Thymus (tissue), 11 donors: ENCODE data around the gene CTH. TPM values are rescaled to one million over a fixed set of nuclear protein-coding genes. Genes with fewer than 3 reads are reported as not detected.
A peak's percentile ranks its signal among the peaks of the same experiment; 100 is the strongest.
"Not testable (repeated sequence)": the region's sequence is repeated elsewhere in the genome, so short reads cannot be mapped to it uniquely, and the experiment has no call there.

ENCODE experiments used
- DNase-seq, 9 donors: peaks; one replicate each; pipeline ENCODE4 v3.0.0-alpha.2; 2013; ENCODE audit warnings: low spot score in 9 of 9, low read depth in 6 of 9, missing footprints in 1 of 9
- H3K27ac ChIP-seq, 2 donors: one replicate each; pipeline ENCODE4 v1.5.1; 2013; ENCODE audit warnings: control low read depth in 1 of 2, low read depth in 1 of 2, low read length in 1 of 2, mild to moderate bottlenecking in 1 of 2, moderate library complexity in 1 of 2
- H3K27me3 ChIP-seq, 2 donors: one replicate each; pipeline ENCODE4 v1.5.1; 2013; ENCODE audit warnings: low read length in 1 of 2; ENCODE audit not compliant: control insufficient read depth in 2 of 2, insufficient read depth in 1 of 2
- H3K36me3 ChIP-seq, 2 donors: one replicate each; pipeline ENCODE4 v1.5.1; 2013; ENCODE audit warnings: low read length in 1 of 2, mild to moderate bottlenecking in 1 of 2, moderate library complexity in 1 of 2; ENCODE audit not compliant: control insufficient read depth in 2 of 2, insufficient read depth in 2 of 2
- H3K4me1 ChIP-seq, 2 donors: one replicate each; pipeline ENCODE4 v1.5.1; 2013; ENCODE audit warnings: low read length in 2 of 2; ENCODE audit not compliant: control insufficient read depth in 2 of 2, insufficient read depth in 2 of 2
- H3K4me3 ChIP-seq, 2 donors: one replicate each; pipeline ENCODE4 v1.5.1; 2013; ENCODE audit warnings: low read length in 2 of 2, control low read depth in 1 of 2, mild to moderate bottlenecking in 1 of 2
- H3K9me3 ChIP-seq, 2 donors: one replicate each; pipeline ENCODE4 v1.5.1; 2013; ENCODE audit warnings: low read length in 1 of 2, mild to moderate bottlenecking in 1 of 2; ENCODE audit not compliant: control insufficient read depth in 2 of 2, insufficient read depth in 1 of 2
- WGBS: extraction: QIAGEN DNeasy Blood & Tissue Kit; methylation state at CpG from one replicate; pipeline ENCODE4 v1.1.7; 2013; 5-methylcytosine and 5-hydroxymethylcytosine counted together
- polyA plus RNA-seq: library from polyadenylated mRNA; stranded (reverse); fragments of 200-250 nt; gene quantifications from one replicate; pipeline ENCODE4 v1.2.3, GENCODE V29; 2013
- total RNA-seq: library from RNA; stranded (reverse); fragments of 120-200 nt; gene quantifications from one replicate; pipeline ENCODE4 v1.2.4, GENCODE V29; 2013
- donor health status: healthy.

CTH gene
- total and polyA plus RNA-seq, 2 donors, result 1.4 to 2.8 TPM

- no peaks in the 10 kb centered on the region for H3K4me1 ChIP-seq
- H3K4me3 ChIP-seq, result no peak overlapping the region
- H3K9me3 ChIP-seq, result no peaks in the 10 kb centered on the region
- no peaks in the 10 kb centered on the region for H3K36me3 ChIP-seq
- H3K27me3 ChIP-seq, result no peaks in the 10 kb centered on the region
- DNase-seq, result no peak
- WGBS, result 97% methylated on average over 1 of the region's 1 CpG
- no peak overlapping the region for H3K27ac ChIP-seq
Observed at GRCh38 chr1:70400335-70400734, 10.7 kb upstream of the CTH start.

- Histone ChIP-seq H3K27me3 (no peaks in the 10 kb centered on the region), H3K4me3 (no peak overlapping the region), H3K27ac (no peak overlapping the region), H3K36me3 (no peaks in the 10 kb centered on the region), H3K4me1 (no peaks in the 10 kb centered on the region), H3K9me3 (no peaks in the 10 kb centered on the region)
- 85% methylated on average over 1 of the region's 1 CpG for WGBS
- DNase-seq, result no peak
Observed at GRCh38 chr1:70401974-70402373, 9.1 kb upstream of the CTH start.

- H3K36me3 ChIP-seq, result no peaks in the 10 kb centered on the region
- H3K27me3 ChIP-seq, result no peaks in the 10 kb centered on the region
- no peak for DNase-seq
- no peaks in the 10 kb centered on the region for H3K4me1 ChIP-seq
- WGBS, result 90% methylated on average over 2 of the region's 2 CpGs
- H3K9me3 ChIP-seq, result no peaks in the 10 kb centered on the region
- no peak overlapping the region for H3K27ac ChIP-seq
- no peak overlapping the region for H3K4me3 ChIP-seq
Observed at GRCh38 chr1:70403759-70404158, 7.3 kb upstream of the CTH start.

GRCh38 chr1:70405780-70406416, 5.2 kb upstream of the CTH start:
- H3K4me1 ChIP-seq, result peaks cover 0 to 3% of the 10 kb centered on the region in 2 donors
- 97% methylated on average over 12 of the region's 12 CpGs for WGBS
- H3K9me3 ChIP-seq, result no peaks in the 10 kb centered on the region
- no peaks in the 10 kb centered on the region for H3K36me3 ChIP-seq
- H3K4me3 ChIP-seq, result no peak overlapping the region
- no peak overlapping the region for H3K27ac ChIP-seq
- no peaks in the 10 kb centered on the region for H3K27me3 ChIP-seq
- no peak for DNase-seq

GRCh38 chr1:70409136-70409535, 1.9 kb upstream of the CTH start:
- H3K4me3 ChIP-seq, result no peak overlapping the region
- no peaks in the 10 kb centered on the region for H3K36me3 ChIP-seq
- 97% methylated on average over 2 of the region's 2 CpGs for WGBS
- H3K4me1 ChIP-seq, result peaks cover 0 to 8% of the 10 kb centered on the region in 2 donors
- H3K27me3 ChIP-seq, result peaks cover 0 to 15% of the 10 kb centered on the region in 2 donors
- no peaks in the 10 kb centered on the region for H3K9me3 ChIP-seq
- DNase-seq, result no peak
- H3K27ac ChIP-seq, result no peak overlapping the region

- peak overlapping the region; percentile 43 to 56 for H3K27ac ChIP-seq
- no peak for DNase-seq
- H3K36me3 ChIP-seq, result no peaks in the 10 kb centered on the region
- peak overlapping the region; percentile 79 to 87 for H3K4me3 ChIP-seq
- H3K4me1 ChIP-seq, result peaks cover 0 to 8% of the 10 kb centered on the region in 2 donors
- 2% methylated on average over 17 of the region's 17 CpGs for WGBS
- peaks cover 0 to 15% of the 10 kb centered on the region in 2 donors for H3K27me3 ChIP-seq
- no peaks in the 10 kb centered on the region for H3K9me3 ChIP-seq
Observed at GRCh38 chr1:70411360-70411844, 334 bp downstream of the CTH start.

- DNase-seq, result no peak
- Histone ChIP-seq H3K36me3 (no peaks in the 10 kb centered on the region), H3K9me3 (no peaks in the 10 kb centered on the region), H3K4me1 (peaks cover 0 to 5% of the 10 kb centered on the region in 2 donors), H3K27ac (no peak overlapping the region), H3K27me3 (peaks cover 0 to 15% of the 10 kb centered on the region in 2 donors), H3K4me3 (no peak overlapping the region)
- 72% methylated on average over 4 of the region's 4 CpGs for WGBS
Observed at GRCh38 chr1:70415882-70416281, 4.8 kb downstream of the CTH start.

- H3K27ac ChIP-seq, H3K36me3 ChIP-seq: not testable (repeated sequence)
- WGBS, result 78% methylated on average over 4 of the region's 4 CpGs
Observed at GRCh38 chr1:70418973-70419734, 8.1 kb downstream of the CTH start.

GRCh38 chr1:70420320-70420719, 9.3 kb downstream of the CTH start:
- H3K4me1 ChIP-seq, result no peaks in the 10 kb centered on the region
- WGBS, result 98% methylated on average over 4 of the region's 4 CpGs
- no peaks in the 10 kb centered on the region for H3K9me3 ChIP-seq
- no peaks in the 10 kb centered on the region for H3K36me3 ChIP-seq
- no peak overlapping the region for H3K27ac ChIP-seq
- H3K27me3 ChIP-seq, result no peaks in the 10 kb centered on the region
- no peak overlapping the region for H3K4me3 ChIP-seq
- no peak for DNase-seq

More at GRCh38 chr1:70418973-70419734, 8.1 kb downstream of the CTH start:
- H3K4me3 ChIP-seq, H3K27me3 ChIP-seq, H3K4me1 ChIP-seq, H3K9me3 ChIP-seq, DNase-seq: not testable (repeated sequence)
